CD14-positive monocyte (primary cell): Measurements from ENCODE around the gene NUP214. TPM values are rescaled to one million over a fixed set of nuclear protein-coding genes. Genes with fewer than 3 reads are reported as not detected.

ENCODE experiments used
- DNase-seq, 3 donors: peaks; one replicate each; pipeline ENCODE4 v3.0.0-alpha.2; 2011 to 2022
- H2AFZ ChIP-seq: 2 replicates; pipeline ENCODE4 v1.6.0; 2012; ENCODE audit warnings: mild to moderate bottlenecking, low read depth, low read length, inconsistent platforms; ENCODE audit not compliant: insufficient read depth, poor library complexity, severe bottlenecking
- H3K27ac ChIP-seq, 2 donors: 1 replicate in 1 of 2; 2 replicates in 1 of 2; pipeline ENCODE4 v1.5.1; 2012 to 2013; ENCODE audit warnings: low read length in 2 of 2, control low read depth in 1 of 2, inconsistent platforms in 1 of 2, low read depth in 1 of 2, mild to moderate bottlenecking in 1 of 2
- H3K27me3 ChIP-seq, 2 donors: one replicate each; pipeline versions ENCODE4 v1.6.0 to v1.6.1; 2011 to 2013; ENCODE audit warnings: low read length in 2 of 2; ENCODE audit not compliant: control insufficient read depth in 2 of 2, insufficient read depth in 2 of 2
- H3K36me3 ChIP-seq, 2 donors: replicated peaks in 1 of 2; 1 replicate in 1 of 2; 2 replicates in 1 of 2; pipeline versions ENCODE4 v1.5.1 to v1.6.1; 2012 to 2013; ENCODE audit warnings: low read length in 2 of 2, control low read depth in 1 of 2, inconsistent platforms in 1 of 2, mild to moderate bottlenecking in 1 of 2; ENCODE audit not compliant: insufficient read depth in 2 of 2, control insufficient read depth in 1 of 2
- H3K4me1 ChIP-seq, 2 donors: 1 replicate in 1 of 2; 2 replicates in 1 of 2; pipeline versions ENCODE4 v1.5.1 to v1.6.1; 2012 to 2013; ENCODE audit warnings: low read length in 2 of 2, control low read depth in 1 of 2, inconsistent platforms in 1 of 2, mild to moderate bottlenecking in 1 of 2, moderate library complexity in 1 of 2; ENCODE audit not compliant: insufficient read depth in 2 of 2, control insufficient read depth in 1 of 2
- H3K4me2 ChIP-seq: replicated peaks from 2 replicates; pipeline ENCODE3; 2012; ENCODE audit warnings: low read length, moderate library complexity, mild to moderate bottlenecking; ENCODE audit not compliant: poor library complexity, severe bottlenecking; ENCODE audit errors: extremely low read depth
- H3K4me3 ChIP-seq, 3 experiments: fragments of 200-600 bp in 1 of 3; sonication (generic) in 1 of 3; replicated peaks in 1 of 3; 1 replicate in 2 of 3; 2 replicates in 1 of 3; pipeline ENCODE4 v1.5.1; 2011 to 2013; ENCODE audit warnings: low read length in 3 of 3, mild to moderate bottlenecking in 3 of 3, control low read depth in 2 of 3, low read depth in 2 of 3, inconsistent platforms in 1 of 3, moderate library complexity in 1 of 3
- H3K79me2 ChIP-seq: 2 replicates; pipeline ENCODE4 v1.6.0; 2012; ENCODE audit warnings: mild to moderate bottlenecking, control low read depth, inconsistent platforms, low read length, moderate library complexity; ENCODE audit not compliant: insufficient read depth
- H3K9ac ChIP-seq: 2 replicates; pipeline ENCODE4 v1.6.0; 2017; ENCODE audit warnings: low read length, mild to moderate bottlenecking; ENCODE audit not compliant: insufficient read depth, poor library complexity, severe bottlenecking
- H3K9me3 ChIP-seq, 2 donors: replicated peaks in 1 of 2; 1 replicate in 1 of 2; 2 replicates in 1 of 2; pipeline versions ENCODE4 v1.5.1 to v1.6.1; 2012 to 2013; ENCODE audit warnings: low read length in 2 of 2, control low read depth in 1 of 2; ENCODE audit not compliant: control insufficient read depth in 1 of 2, insufficient read depth in 1 of 2
- H4K20me1 ChIP-seq: 2 replicates; pipeline ENCODE4 v1.6.0; 2012; ENCODE audit warnings: mild to moderate bottlenecking, low read length, control low read depth, moderate library complexity; ENCODE audit not compliant: insufficient read depth
- H3K27ac Mint-ChIP-seq, 7 donors: one replicate each; pipeline ENCODE4 v1.8.0; 2020; ENCODE audit warnings: mild to moderate bottlenecking in 7 of 7, mixed read lengths in 7 of 7, moderate library complexity in 6 of 7, inconsistent platforms in 2 of 7
- H3K27me3 Mint-ChIP-seq, 3 donors: one replicate each; pipeline ENCODE4 v1.8.0; 2021 to 2022; ENCODE audit warnings: low read depth in 3 of 3, mild to moderate bottlenecking in 3 of 3, mixed read lengths in 3 of 3, moderate library complexity in 3 of 3, inconsistent platforms in 1 of 3
- H3K36me3 Mint-ChIP-seq, 2 donors: one replicate each; pipeline ENCODE4 v1.8.0; 2020; ENCODE audit warnings: mixed read lengths in 2 of 2, inconsistent platforms in 1 of 2, mild to moderate bottlenecking in 1 of 2
- H3K4me1 Mint-ChIP-seq: one replicate; pipeline ENCODE4 v1.8.0; 2020; ENCODE audit warnings: mild to moderate bottlenecking, mixed read lengths
- H3K4me3 Mint-ChIP-seq, 2 donors: one replicate each; pipeline ENCODE4 v1.8.0; 2020; ENCODE audit warnings: mild to moderate bottlenecking in 2 of 2, mixed read lengths in 2 of 2, moderate library complexity in 1 of 2
- H3K9me3 Mint-ChIP-seq, 7 donors: one replicate each; pipeline ENCODE4 v1.8.0; 2020 to 2022; ENCODE audit warnings: mixed read lengths in 7 of 7, mild to moderate bottlenecking in 6 of 7, moderate library complexity in 6 of 7, inconsistent platforms in 2 of 7
- WGBS: methylation state at CpG from one replicate; pipeline ENCODE4 v1.1.5; 2013; ENCODE audit warnings: missing lambda C conversion rate; ENCODE audit not compliant: insufficient coverage; 5-methylcytosine and 5-hydroxymethylcytosine counted together
- intact Hi-C, 2 donors: fragments of 100-400 bp; cut with micrococcal nuclease; formaldehyde crosslinking; loops; one replicate each; pipeline versions ENCODE4 v1.15.0 to v1.15.1; 2023
- polyA plus RNA-seq, 3 donors: library from polyadenylated mRNA; depleted of rRNA in 1 of 3; unstranded in 2 of 3; stranded (reverse) in 1 of 3; fragments of 300-500 nt in 2 of 3; fragments of >200 nt in 1 of 3; fragmentation: Illumina TruSeq in 2 of 3; gene quantifications; 1 replicate in 2 of 3; 2 replicates in 1 of 3; pipeline ENCODE4 v1.2.3, GENCODE V29; 2012 to 2021
- TF ChIP-seq, protein P1 (sequence below): fragments of 200-600 bp; IDR thresholded peaks from one replicate; pipeline ENCODE4 v1.8.0; 2022; ENCODE audit warnings: antibody characterized with exemption, mild to moderate bottlenecking

Gene NUP214
- polyA plus RNA-seq, 3 donors: 94.9 to 329 (median 214) TPM

DNA sequence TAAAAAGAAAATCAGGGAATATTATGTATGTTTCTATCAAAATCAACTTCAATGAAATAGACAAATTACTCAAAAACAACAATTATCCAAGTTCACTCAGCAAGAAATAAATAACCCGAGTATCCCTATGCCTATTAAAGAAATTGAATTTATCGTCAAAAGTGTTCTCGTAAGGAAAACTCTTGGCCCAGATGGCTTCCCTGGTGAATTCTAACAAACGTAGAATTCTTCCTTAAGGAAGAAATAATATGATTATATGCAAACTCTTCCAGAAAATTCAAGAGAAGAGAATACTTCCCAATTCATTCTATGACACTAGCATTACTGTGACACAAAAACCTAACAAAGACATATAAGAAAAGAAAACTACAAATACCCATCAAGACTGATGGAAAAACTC lies 121.2 kb downstream of the NUP214 start:
- Histone ChIP-seq H3K36me3 (peaks cover 0 to 2% of the 10 kb centered on the region in 2 donors), H4K20me1 (no peaks in the 10 kb centered on the region), H3K4me3 (no peak overlapping the region), H3K9me3 (peaks cover 0 to 3% of the 10 kb centered on the region in 2 donors), H3K4me2 (no peak overlapping the region), H3K27ac (no peak overlapping the region), H2AFZ (no peak overlapping the region), H3K4me1 (peaks cover 5 to 6% of the 10 kb centered on the region in 2 donors), H3K9ac (no peak overlapping the region), H3K79me2 (peaks cover 5% of the 10 kb centered on the region), H3K27me3 (no peaks in the 10 kb centered on the region)
- TF ChIP-seq, protein P1, sequence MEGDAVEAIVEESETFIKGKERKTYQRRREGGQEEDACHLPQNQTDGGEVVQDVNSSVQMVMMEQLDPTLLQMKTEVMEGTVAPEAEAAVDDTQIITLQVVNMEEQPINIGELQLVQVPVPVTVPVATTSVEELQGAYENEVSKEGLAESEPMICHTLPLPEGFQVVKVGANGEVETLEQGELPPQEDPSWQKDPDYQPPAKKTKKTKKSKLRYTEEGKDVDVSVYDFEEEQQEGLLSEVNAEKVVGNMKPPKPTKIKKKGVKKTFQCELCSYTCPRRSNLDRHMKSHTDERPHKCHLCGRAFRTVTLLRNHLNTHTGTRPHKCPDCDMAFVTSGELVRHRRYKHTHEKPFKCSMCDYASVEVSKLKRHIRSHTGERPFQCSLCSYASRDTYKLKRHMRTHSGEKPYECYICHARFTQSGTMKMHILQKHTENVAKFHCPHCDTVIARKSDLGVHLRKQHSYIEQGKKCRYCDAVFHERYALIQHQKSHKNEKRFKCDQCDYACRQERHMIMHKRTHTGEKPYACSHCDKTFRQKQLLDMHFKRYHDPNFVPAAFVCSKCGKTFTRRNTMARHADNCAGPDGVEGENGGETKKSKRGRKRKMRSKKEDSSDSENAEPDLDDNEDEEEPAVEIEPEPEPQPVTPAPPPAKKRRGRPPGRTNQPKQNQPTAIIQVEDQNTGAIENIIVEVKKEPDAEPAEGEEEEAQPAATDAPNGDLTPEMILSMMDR: no peak
- peaks cover 0 to 9% (median 0%) of the 10 kb centered on the region in 3 donors for H3K27me3 Mint-ChIP-seq
- H3K36me3 Mint-ChIP-seq: peaks cover 19 to 24% of the 10 kb centered on the region in 2 donors
- intact Hi-C loops: no loop called here
- H3K4me1 Mint-ChIP-seq: peaks cover 11% of the 10 kb centered on the region
- H3K4me3 Mint-ChIP-seq: no peak overlapping the region
- WGBS: 80% methylated on average over 1 of the region's 4 CpGs
- DNase-seq: no peak
- peaks cover 6 to 12% (median 7%) of the 10 kb centered on the region in 7 donors for H3K9me3 Mint-ChIP-seq
- H3K27ac Mint-ChIP-seq: no peak overlapping the region

DNA sequence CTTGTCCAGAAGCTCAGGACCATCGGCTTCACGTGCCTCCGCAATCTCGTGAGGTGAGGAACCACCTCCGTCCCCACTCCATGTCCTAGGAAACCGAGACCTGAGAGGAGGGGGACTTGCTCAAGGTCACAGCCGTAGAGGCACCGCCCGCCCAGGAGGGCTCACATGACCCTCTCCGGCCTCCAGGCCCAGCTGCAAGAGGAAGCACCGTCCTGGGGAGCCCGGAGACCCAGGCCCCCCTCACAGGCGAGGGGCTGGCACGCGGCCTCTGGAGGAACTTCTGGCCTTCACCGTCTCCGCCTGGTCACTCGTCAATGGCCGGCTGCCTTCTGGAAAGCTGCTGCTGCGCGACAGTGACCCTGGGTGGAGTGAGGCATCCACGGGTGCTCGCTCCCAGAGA lies 126.7 kb downstream of the NUP214 start:
- peak overlapping the region; percentile 80 for H3K4me2 ChIP-seq

More for the DNA sequence above, 126.7 kb downstream of the NUP214 start:
- H2AFZ ChIP-seq: peak overlapping the region; percentile 96
- Mint-ChIP-seq H3K27me3 (peaks cover 0 to 3% (median 0%) of the 10 kb centered on the region in 3 donors), H3K4me1 (peaks cover 62% of the 10 kb centered on the region), H3K27ac (peak overlapping the region; percentile 84 to 99 (median 96)), H3K9me3 (peaks cover 0 to 4% (median 0%) of the 10 kb centered on the region in 7 donors), H3K4me3 (peak overlapping the region; percentile 79 to 85), H3K36me3 (peaks cover 3% of the 10 kb centered on the region in 2 donors)
- H3K9ac ChIP-seq: peak overlapping the region; percentile 79
- no peaks in the 10 kb centered on the region for H3K9me3 ChIP-seq
- peaks cover 60% of the 10 kb centered on the region in 2 donors for H3K4me1 ChIP-seq
- peak overlapping the region; percentile 95 for H3K27ac ChIP-seq
- no peaks in the 10 kb centered on the region for H3K36me3 ChIP-seq
- H3K27me3 ChIP-seq: no peaks in the 10 kb centered on the region
- H4K20me1 ChIP-seq: no peaks in the 10 kb centered on the region
- peak overlapping the region; percentile 54 to 82 (median 76) for H3K4me3 ChIP-seq
- WGBS: 18% methylated on average over 22 of the region's 23 CpGs
- DNase-seq: peak in 2 of 3 donors; percentile 40 to 59
- TF ChIP-seq, protein P1: no peak
- H3K79me2 ChIP-seq: peaks cover 30% of the 10 kb centered on the region
- intact Hi-C loops: no loop called here
